K562 (cell line): ENCODE measurements around the gene ZDHHC3.

Experiments
- CTBP1 ChIP-seq: fragments of 450-650 bp; IDR thresholded peaks from 2 replicates; pipeline ENCODE4 v1.6.1; 2016; ENCODE audit warnings: borderline replicate concordance
- CUX1 ChIP-seq: fragments of 200-800 bp; sonication (Bioruptor generic); IDR thresholded peaks from 2 replicates; pipeline ENCODE4 v1.6.1; 2016; ENCODE audit warnings: missing genetic modification characterization, missing compliant biosample characterization
- ETV1 ChIP-seq: fragments of 450-650 bp; conservative IDR thresholded peaks from 2 replicates; pipeline ENCODE4 v1.6.1; 2016; ENCODE audit warnings: missing genetic modification characterization, control low read depth, low read depth, missing compliant biosample characterization
- FOXO4 ChIP-seq: fragments of 450-650 bp; formaldehyde crosslinking; IDR thresholded peaks from 2 replicates; pipeline ENCODE4 v1.4.0; 2020; ENCODE audit warnings: mild to moderate bottlenecking, moderate library complexity
- LARP7 ChIP-seq: fragments of 450-650 bp; IDR thresholded peaks from 2 replicates; pipeline ENCODE4 v1.6.1; 2016
- ZHX1 ChIP-seq: fragments of 150-350 bp; conservative IDR thresholded peaks from 2 replicates; pipeline ENCODE4 v1.6.1; 2014; ENCODE audit warnings: low read length

GRCh38 chr3:44955917-44956316 is 20.1 kb downstream of the ZDHHC3 start:
- no peak for TF ChIP-seq ZHX1
- TF ChIP-seq FOXO4 (CRISPR knock-in tag), result no peak
- TF ChIP-seq CTBP1, result no peak
- no peak for TF ChIP-seq ETV1
- TF ChIP-seq LARP7, result no peak
- TF ChIP-seq CUX1 (CRISPR knock-in tag), result no peak
